HG03066 (cell line): ENCODE results near the gene BGN.
A peak's percentile ranks its signal among the peaks of the same experiment; 100 is the strongest.

Experiments
- ATAC-seq: cut with Tn5 transposase; IDR thresholded peaks from one replicate; pipeline ENCODE4 v1.9.1; 2021; ENCODE audit warnings: low read depth; ENCODE audit not compliant: unreplicated experiment

Gene BGN

DNA sequence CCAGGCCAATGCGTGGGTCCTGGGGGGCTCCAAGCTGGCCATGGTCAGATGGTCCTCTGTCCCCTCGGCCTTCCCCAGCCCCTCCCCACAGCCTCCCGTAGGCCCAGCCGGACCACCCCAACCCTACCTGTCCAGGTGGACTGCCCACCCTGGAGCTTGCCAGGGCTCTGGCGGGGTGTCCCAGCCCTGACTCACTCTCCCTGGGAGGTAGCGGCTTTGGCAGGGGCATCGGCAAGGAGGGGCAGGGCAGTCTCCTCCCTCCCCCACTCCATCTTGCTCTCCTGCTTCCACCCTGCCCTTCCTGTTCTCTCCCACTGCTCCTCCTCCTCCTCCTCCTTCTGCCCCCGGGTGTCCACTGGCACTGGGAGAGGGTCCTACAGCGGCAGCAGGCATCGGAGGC, 7.4 kb downstream of the BGN start:
- ATAC-seq, result no peak

DNA sequence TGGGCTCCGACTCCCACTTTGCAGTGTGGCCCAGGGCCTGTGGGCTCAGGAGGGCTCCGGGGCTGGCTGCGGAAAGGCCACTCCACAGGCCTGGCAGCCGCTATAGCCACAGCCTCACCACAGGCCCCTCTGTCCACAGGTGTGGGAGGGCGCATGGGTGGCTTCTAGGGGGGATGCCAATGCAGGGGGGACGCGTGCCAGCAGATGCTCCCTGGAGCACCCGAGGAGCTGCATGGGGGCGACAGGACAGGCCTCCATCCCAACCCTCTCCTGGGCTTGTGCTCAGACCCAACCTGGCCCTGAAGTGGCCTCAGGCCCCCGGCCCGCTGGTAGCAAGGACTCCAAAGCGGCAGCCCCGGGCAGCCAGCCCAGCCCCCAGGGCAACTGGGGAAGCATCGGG, 8.0 kb downstream of the BGN start:
- ATAC-seq, result no peak

GRCh38 chrX:153504445-153505016, 9.8 kb downstream of the BGN start:
- no peak for ATAC-seq

DNA sequence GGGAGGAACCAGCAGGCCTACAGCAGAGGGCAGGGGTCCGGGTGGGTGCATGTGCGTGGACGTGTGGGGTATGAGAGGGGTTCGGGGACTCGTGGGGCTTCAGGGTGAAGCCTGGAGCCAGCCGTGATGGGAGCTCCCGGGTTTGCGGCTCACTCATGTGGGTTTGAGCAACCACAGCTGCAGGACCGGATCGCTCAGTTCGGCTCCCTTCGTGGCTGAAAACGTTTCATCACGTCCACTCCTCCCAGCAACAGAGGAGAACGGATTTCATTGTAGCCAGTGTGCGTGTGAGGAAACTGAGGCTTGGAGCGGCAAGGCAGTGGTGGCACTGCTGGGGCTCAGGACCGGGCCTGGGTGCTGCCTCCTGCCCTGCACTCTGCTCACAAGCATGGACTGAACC, 10.6 kb downstream of the BGN start:
- ATAC-seq, result no peak

DNA sequence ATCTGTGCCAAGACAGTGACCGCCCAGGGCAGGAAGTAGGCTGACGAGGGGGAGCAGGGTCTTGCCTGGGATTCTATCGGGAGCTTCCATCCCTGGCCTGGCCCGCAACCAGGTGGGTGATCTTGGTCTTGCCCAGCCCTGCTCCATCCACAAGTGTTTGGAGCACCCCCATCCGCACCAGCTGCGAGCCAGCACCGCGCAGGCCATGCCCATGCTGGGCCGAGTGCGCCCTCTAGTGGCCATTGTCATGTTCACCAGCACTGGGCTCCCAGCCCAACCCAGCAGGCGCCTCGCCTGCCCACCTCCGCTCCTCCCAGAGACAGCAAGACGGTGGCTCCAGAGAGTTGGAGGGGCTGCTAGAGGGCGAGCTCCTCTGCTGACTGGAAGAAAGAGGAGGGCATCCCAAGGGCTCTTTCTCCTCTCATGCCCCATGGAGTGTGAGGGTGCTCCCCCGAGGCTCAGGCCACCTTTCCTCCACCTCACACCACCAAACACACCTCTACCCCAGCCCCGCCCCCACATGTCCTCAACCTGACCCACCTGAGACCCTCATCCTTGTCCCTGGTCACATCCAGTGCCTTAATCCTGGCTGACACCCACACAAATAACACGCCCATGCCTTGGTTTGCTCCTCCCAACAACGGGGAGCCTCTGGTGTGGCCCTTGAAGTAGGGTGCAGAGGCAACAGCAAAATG, 12.9 kb downstream of the BGN start:
- ATAC-seq, result peak; percentile 97

DNA sequence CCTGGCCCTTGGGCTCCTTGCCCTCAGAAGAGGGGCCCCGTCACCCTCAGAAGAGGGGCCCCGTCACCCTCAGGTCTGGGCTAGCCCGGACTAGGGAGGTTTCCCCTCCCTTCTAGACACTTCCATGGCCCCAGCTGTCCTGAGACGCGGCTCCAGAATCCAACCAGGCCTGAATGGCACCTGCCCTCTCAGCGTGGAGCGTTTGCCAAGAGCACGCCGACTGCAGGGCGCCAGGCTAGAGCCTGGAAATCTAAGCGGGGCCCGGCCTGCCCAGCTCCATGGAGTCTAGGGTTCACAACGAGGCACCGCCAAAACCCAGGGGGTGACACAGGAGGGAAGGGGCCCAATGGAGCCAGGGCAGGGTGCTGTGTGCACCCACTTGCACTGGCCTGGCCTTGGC, 14.8 kb downstream of the BGN start:
- no peak for ATAC-seq

DNA sequence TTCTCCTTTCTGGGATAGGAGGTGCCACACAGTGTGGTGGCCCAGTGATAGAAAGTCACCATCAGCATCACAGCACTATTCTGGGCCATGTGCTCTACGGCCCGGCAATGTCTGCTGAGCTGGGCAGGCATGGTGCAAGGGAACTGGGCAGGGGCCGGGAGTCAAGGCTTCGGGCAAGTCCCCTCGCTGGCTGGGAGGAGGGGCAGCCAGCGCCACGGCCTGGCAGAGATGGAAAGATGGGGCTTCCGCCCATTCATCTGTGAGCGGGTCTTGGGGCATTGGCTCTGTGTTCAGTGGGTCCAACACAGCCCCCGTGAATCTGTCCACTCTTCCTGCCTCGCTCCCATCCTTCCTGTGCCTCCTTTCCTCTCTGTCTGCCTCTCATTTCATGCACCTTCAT, 15.6 kb downstream of the BGN start:
- ATAC-seq, result no peak

DNA sequence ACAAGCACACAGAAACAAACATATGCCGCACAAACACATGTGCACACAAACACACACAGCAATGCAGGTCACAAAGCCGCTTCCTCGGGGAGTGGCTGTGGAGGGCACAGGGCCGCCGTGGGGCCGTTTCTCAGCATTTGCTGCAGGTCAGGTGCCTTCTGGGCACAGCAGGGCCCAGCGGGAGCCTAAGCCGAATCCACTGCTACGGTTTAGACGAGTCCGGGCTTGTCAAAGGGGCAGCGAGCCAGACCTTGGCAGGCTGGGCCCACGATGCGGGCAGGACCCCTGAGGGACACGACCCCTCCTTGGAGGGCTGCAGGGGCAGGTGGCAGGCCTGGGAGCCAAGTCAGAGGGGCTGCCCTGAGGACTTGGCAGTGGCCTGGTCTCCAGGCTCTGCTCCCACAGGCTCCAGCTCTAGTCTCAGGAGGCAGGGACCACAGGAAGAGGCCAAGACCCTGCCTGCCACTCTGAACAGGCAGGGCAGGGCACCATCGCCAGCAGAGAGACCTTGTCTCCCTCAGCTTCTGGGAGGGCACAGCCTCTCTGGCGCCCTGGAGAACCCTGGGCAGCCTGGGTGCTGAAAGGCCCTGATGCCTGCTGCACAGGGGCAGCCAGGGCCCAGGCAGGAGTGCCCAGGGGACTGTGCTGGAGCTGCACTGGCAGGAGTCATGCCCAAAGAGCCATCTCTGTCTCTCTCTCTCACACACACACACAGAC, 17.2 kb downstream of the BGN start:
- no peak for ATAC-seq

- no peak for ATAC-seq
Observed at GRCh38 chrX:153512501-153512893, 17.7 kb downstream of the BGN start.

DNA sequence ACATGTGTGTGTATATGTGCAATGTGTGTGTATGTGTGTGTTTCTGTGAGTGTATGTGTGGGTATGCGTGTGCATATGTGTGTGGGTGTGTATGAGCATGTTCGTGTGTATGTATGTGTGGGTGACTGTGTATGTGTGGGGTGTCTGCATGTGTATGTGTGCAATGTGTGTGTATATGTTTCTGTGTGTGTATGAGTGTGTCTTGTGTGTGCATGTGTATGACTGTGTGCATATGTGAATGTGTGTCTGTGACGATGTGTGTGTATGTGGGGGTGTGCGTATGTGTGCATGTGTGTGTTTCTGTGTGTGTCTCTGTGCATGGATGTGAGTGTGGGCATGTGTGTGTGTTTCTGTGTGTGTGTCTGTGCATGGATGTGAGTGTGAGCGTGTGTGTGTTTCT, 18.5 kb downstream of the BGN start:
- ATAC-seq, result no peak

- ATAC-seq, result no peak
Observed at GRCh38 chrX:153514259-153514658, 19.5 kb downstream of the BGN start.

DNA sequence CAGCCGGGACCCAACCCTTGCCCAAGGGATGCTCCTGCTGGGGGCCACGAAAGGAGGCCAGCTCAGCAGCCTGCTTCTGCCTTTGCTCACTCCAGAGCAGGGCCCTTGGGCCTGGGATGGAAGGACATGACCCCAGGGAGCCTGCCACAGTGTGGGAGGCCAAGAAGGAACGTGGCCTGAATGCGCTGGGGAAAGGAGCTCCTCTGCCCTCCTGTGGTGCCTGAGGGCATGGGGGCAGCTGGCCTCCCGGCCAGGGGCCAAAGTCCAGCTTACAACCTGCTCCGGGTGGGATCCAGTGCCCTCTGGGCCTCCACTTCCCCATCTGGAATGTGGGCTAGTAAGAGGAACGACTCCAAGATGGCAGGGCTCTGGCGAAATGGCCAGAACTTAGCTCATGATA, 20.7 kb downstream of the BGN start:
- no peak for ATAC-seq

- no peak for ATAC-seq
Observed at GRCh38 chrX:153516073-153516472, 21.3 kb downstream of the BGN start.

DNA sequence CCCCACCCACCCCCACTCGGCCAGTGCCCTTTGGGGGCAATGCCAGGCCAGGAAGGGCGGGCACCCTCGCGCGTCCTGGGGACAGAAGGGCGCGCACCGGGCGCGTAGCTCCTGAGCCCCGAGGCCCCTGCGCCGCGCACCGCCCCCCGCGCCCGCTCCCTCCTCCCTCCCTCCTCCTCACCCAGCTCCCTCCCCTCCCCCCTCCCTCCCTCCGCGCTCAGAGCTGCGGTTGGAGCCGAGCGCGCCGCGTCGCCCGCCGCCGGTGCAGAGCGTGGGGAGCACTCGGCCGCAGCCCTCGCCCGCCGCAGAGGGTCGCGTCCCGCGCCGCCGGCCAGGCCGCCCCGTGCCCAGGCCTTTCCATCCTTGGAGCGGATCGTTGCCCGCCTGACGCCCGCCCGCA, 22.6 kb downstream of the BGN start, which contains the start of gene ATP2B3:
ATP2B3 (plus strand) TSS at position 220 of the 400 bp plus-strand sequence. CDS start 18,606 bp downstream, outside the sequence.
- no peak for ATAC-seq

- no peak for ATAC-seq
Observed at GRCh38 chrX:153517946-153518834, 23.4 kb downstream of the BGN start.

DNA sequence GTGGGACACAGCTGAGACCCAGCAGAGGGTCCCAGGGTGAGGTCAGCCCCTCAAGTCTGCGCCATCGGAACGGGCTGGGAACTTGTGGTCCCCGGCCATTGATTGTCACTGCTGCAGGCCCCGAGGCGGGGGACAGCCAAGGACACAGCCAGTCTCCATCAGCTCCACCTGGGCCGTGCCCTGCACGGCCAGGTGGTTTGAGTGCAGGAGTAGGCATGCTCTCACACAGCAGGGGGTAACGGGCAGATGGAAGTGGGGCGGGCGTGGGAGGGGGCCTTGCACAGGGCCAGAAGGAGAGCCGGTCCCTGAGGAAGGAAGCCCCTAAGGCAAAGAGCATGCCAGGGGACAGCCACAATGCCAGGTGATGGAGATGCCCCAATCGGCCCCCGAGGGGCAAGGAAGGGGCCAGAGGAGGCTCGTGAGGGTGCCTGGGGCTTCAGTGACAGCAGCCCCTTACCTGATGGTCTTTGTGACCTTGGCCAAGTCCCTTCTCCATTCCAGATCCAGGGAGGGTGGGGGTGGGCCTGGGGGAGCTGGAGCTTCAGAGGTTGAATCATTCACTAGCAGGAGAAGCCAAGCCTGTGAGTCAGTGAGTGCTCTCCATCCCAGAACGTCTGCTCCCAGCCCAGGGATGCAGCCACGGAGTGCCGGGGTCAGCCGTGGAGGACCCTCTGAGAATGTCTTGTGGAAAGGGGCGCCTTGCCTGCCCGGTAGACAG, 24.9 kb downstream of the BGN start:
- no peak for ATAC-seq

GRCh38 chrX:153520287-153520917, 25.6 kb downstream of the BGN start:
- ATAC-seq, result no peak

DNA sequence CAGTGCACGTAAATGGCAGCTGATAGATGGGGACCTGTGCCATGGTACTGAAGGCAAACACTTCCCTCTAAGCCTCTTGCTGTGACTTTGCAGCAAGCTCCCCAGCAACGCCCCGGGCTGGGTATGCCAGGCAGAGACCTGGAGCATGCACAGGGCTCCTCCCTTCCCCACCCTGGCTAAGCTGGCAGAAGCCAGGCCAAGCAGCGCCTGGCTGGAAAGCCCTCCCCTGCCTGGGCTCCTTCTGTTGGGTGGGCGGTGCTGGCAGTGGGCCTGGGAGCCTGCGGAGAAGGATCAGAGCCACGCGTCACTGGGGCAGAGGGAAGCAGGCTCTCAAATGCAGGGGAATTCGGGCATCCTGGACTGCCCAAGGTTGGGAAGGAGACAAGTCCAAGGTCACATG, 26.3 kb downstream of the BGN start:
- no peak for ATAC-seq

GRCh38 chrX:153522259-153522658, 27.5 kb downstream of the BGN start:
- ATAC-seq, result no peak

GRCh38 chrX:153523269-153523668, 28.5 kb downstream of the BGN start:
- no peak for ATAC-seq
